Measurements from ENCODE around the gene TRIM17. TPM values are rescaled to one million over a fixed set of nuclear protein-coding genes. Genes with fewer than 3 reads are reported as not detected.

The TRIM17 gene
- total and polyA plus RNA-seq, 9 donors: 0.72 to 10.0 (median 3.0) TPM

DNA sequence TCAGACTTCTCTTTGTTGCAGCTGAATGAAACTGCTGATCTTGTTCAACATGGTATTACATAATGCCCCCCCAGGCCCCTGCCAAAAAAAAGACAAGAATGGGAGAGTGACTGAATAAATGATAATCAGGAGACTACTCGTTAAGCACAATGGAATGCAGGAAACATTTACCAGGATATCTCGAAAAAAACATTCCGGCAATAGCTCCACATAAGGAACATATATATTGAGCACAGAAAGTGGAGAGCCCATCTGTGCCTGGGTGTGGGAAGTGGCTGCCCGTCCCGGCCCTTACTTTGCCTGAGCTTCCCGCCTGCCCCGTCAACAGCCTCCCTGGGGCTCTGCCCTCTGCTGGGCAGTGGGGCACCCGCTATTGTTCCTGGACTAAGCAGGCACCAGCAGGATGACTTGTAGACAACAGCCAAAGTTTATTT lies 23.4 kb downstream of the TRIM17 start:
- Histone ChIP-seq H3K27me3 (no peaks in the 10 kb centered on the region), H3K27ac (peak overlapping the region in 1 of 2 donors; percentile 23), H3K4me3 (no peak overlapping the region), H3K36me3 (no peaks in the 10 kb centered on the region), H3K9me3 (no peaks in the 10 kb centered on the region), H3K4me1 (ENCODE audit: insufficient read depth) (no peaks in the 10 kb centered on the region)
- intact Hi-C loops (cut with DNase I): no loop called here
- TF ChIP-seq EP300 (IDR thresholded peaks at IDR 0.05) (no peak), POLR2A (IDR thresholded peaks at IDR 0.05) (no peak)
- TF ChIP-seq, protein P1, sequence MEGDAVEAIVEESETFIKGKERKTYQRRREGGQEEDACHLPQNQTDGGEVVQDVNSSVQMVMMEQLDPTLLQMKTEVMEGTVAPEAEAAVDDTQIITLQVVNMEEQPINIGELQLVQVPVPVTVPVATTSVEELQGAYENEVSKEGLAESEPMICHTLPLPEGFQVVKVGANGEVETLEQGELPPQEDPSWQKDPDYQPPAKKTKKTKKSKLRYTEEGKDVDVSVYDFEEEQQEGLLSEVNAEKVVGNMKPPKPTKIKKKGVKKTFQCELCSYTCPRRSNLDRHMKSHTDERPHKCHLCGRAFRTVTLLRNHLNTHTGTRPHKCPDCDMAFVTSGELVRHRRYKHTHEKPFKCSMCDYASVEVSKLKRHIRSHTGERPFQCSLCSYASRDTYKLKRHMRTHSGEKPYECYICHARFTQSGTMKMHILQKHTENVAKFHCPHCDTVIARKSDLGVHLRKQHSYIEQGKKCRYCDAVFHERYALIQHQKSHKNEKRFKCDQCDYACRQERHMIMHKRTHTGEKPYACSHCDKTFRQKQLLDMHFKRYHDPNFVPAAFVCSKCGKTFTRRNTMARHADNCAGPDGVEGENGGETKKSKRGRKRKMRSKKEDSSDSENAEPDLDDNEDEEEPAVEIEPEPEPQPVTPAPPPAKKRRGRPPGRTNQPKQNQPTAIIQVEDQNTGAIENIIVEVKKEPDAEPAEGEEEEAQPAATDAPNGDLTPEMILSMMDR (IDR thresholded peaks at IDR 0.05): no peak
- 40 to 52% (median 44%) methylated on average over 8 of the region's 8 CpGs for WGBS, 3 donors
- peak in 2 of 5 donors; percentile 36 to 47 for DNase-seq

GRCh38 chr1:228392111-228392936 lies 24.3 kb downstream of the TRIM17 start:
- intact Hi-C loops (cut with DNase I): no loop called here
- WGBS, 3 donors: 79 to 89% (median 86%) methylated on average over 12 of the region's 12 CpGs
- no peaks in the 10 kb centered on the region for H3K36me3 ChIP-seq
- no peaks in the 10 kb centered on the region for H3K27me3 ChIP-seq
- no peaks in the 10 kb centered on the region for H3K4me1 ChIP-seq (ENCODE audit: insufficient read depth)
- no peak overlapping the region for H3K4me3 ChIP-seq
- H3K9me3 ChIP-seq: no peaks in the 10 kb centered on the region
- DNase-seq: peak in 3 of 5 donors; percentile 7 to 17 (median 7)
- no peak for TF ChIP-seq POLR2A (IDR thresholded peaks at IDR 0.05)
- no peak overlapping the region for H3K27ac ChIP-seq

GRCh38 chr1:228391411-228392020 lies 25.1 kb downstream of the TRIM17 start:
- Histone ChIP-seq H3K36me3 (no peaks in the 10 kb centered on the region), H3K27ac (no peak overlapping the region), H3K27me3 (no peaks in the 10 kb centered on the region), H3K4me1 (ENCODE audit: insufficient read depth) (no peaks in the 10 kb centered on the region), H3K9me3 (no peaks in the 10 kb centered on the region), H3K4me3 (no peak overlapping the region)
- TF ChIP-seq EP300 (IDR thresholded peaks at IDR 0.05) (no peak), POLR2A (IDR thresholded peaks at IDR 0.05) (no peak)
- TF ChIP-seq, protein P1 (IDR thresholded peaks at IDR 0.05): no peak
- 83 to 92% (median 87%) methylated on average over 11 of the region's 11 CpGs for WGBS, 3 donors
- DNase-seq: peak in 3 of 5 donors; percentile 12 to 20 (median 20)
- intact Hi-C loops (cut with DNase I): no loop called here

DNA sequence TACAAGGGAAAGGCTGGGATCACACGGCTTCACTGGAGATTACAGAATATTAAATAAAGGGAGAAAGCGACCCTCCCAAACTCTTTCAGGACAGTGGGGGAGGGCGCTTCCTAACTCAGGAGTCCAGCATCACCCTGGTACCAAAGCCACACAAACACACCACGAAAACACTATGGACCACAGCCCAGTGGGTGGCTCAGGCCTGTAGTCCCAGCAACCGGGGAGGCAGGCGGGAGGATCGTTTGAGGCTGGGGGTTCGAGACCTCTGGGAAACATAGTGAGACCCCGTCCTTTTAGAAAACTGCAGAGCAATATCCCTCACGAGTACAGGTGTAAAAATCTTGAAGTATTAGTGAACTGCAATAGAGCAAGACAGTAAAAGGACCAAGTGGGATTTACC lies 26.0 kb downstream of the TRIM17 start:
- 71 to 79% (median 71%) methylated on average over 10 of the region's 10 CpGs for WGBS, 3 donors
- no peak overlapping the region for H3K4me3 ChIP-seq
- no peaks in the 10 kb centered on the region for H3K4me1 ChIP-seq (ENCODE audit: insufficient read depth)
- no peaks in the 10 kb centered on the region for H3K36me3 ChIP-seq
- TF ChIP-seq POLR2A (IDR thresholded peaks at IDR 0.05) (no peak), EP300 (IDR thresholded peaks at IDR 0.05) (no peak)
- TF ChIP-seq, protein P1 (IDR thresholded peaks at IDR 0.05): no peak
- peak in 1 of 5 donors; percentile 2 for DNase-seq
- no peak overlapping the region for H3K27ac ChIP-seq
- intact Hi-C loops (cut with DNase I): no loop called here
- H3K9me3 ChIP-seq: no peaks in the 10 kb centered on the region
- H3K27me3 ChIP-seq: no peaks in the 10 kb centered on the region

DNA sequence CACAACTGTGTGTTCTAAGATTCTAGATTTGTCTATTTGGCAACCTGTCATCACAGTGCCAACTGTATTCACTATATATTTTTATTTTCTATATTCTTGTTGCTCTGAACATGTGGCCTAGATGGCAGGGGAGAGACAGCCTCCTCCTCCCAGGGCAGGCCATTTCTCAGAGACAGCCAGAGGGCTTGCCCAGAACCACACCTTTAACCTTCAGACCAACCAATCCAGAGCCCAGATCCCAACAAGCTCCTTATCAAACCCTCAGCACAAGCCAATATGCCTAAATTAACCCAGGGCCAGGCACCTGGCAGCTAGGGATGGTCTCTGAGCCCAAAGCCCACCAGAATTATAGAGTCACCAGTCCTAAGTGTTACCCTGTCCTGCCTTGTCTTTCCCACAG lies 29.3 kb downstream of the TRIM17 start:
- TF ChIP-seq EP300 (IDR thresholded peaks at IDR 0.05): no peak
- TF ChIP-seq, protein P1 (IDR thresholded peaks at IDR 0.05): no peak
- TF ChIP-seq POLR2A (IDR thresholded peaks at IDR 0.05): no peak
- H3K9me3 ChIP-seq: no peaks in the 10 kb centered on the region
- intact Hi-C loops (cut with DNase I): loop anchor here in 1 of 4 donors (5.0 kb wide), 1 partner anchor 365 kb away; no protein-coding TSS in a partner anchor
- no peaks in the 10 kb centered on the region for H3K27me3 ChIP-seq
- H3K36me3 ChIP-seq: no peaks in the 10 kb centered on the region
- peak in 1 of 5 donors; percentile 1 for DNase-seq
- no peak overlapping the region for H3K27ac ChIP-seq
- no peak overlapping the region for H3K4me3 ChIP-seq
- H3K4me1 ChIP-seq (ENCODE audit: insufficient read depth): no peaks in the 10 kb centered on the region
